Vagina (tissue), 2 donors: ENCODE data around the gene TMA16.

Experiments used
- CTCF ChIP-seq, 3 experiments: fragments of 450-650 bp in 2 of 3; fragments of 200-600 bp in 1 of 3; sonication (generic) in 1 of 3; IDR thresholded peaks; one replicate each; pipeline ENCODE4 v1.5.1; 2017 to 2019; ENCODE audit warnings: antibody characterized with exemption in 3 of 3, mild to moderate bottlenecking in 2 of 3, moderate library complexity in 2 of 3
- POLR2A ChIP-seq, 2 donors: fragments of 450-650 bp; IDR thresholded peaks; one replicate each; pipeline ENCODE4 v1.6.1; 2017; ENCODE audit warnings: antibody characterized with exemption in 2 of 2, mild to moderate bottlenecking in 2 of 2, moderate library complexity in 2 of 2

- no peak for TF ChIP-seq POLR2A (IDR thresholded peaks at IDR 0.05)
- no peak for TF ChIP-seq CTCF (IDR thresholded peaks at IDR 0.05)
Measured at GRCh38 chr4:163550869-163551267, 56.4 kb downstream of the TMA16 start.
